MM.1S (cell line): ENCODE data around the gene ECT2.

Experiments used
- DNase-seq: peaks from one replicate; pipeline ENCODE4 v3.0.0-alpha.2; 2015
- H2AFZ ChIP-seq: fragments of 300-600 bp; sonication (generic); 2 replicates; pipeline ENCODE4 v1.6.0; 2016; ENCODE audit warnings: antibody characterized with exemption, low read length
- H3F3A ChIP-seq: fragments of 300-600 bp; sonication (generic); 2 replicates; pipeline ENCODE4 v1.6.1; 2016; ENCODE audit warnings: mild to moderate bottlenecking, antibody characterized with exemption, low read length, moderate library complexity, mixed read lengths; ENCODE audit not compliant: insufficient read depth
- H3K27ac ChIP-seq: fragments of 300-600 bp; sonication (generic); 2 replicates; pipeline ENCODE4 v1.5.1; 2016; ENCODE audit warnings: mild to moderate bottlenecking, low read length
- H3K27me3 ChIP-seq: fragments of 300-600 bp; sonication (generic); replicated peaks from 2 replicates; pipeline ENCODE4 v1.6.0; 2016; ENCODE audit warnings: low read length; ENCODE audit not compliant: insufficient read depth
- H3K36me3 ChIP-seq: fragments of 300-600 bp; sonication (generic); replicated peaks from 2 replicates; pipeline ENCODE4 v1.6.1; 2016; ENCODE audit warnings: mild to moderate bottlenecking, low read length, mixed read lengths; ENCODE audit not compliant: insufficient read depth
- H3K4me1 ChIP-seq: fragments of 300-600 bp; sonication (generic); 2 replicates; pipeline ENCODE4 v1.6.1; 2016; ENCODE audit warnings: low read length, mixed read lengths
- H3K4me2 ChIP-seq: fragments of 300-600 bp; sonication (generic); 2 replicates; pipeline ENCODE4 v1.6.0; 2016; ENCODE audit warnings: low read depth, low read length
- H3K4me3 ChIP-seq: fragments of 300-600 bp; sonication (generic); 2 replicates; pipeline ENCODE4 v1.5.1; 2016; ENCODE audit warnings: low read length, mixed read lengths
- H3K79me2 ChIP-seq: fragments of 300-600 bp; sonication (generic); 2 replicates; pipeline ENCODE4 v1.6.1; 2016; ENCODE audit warnings: mixed run types, low read length, mixed read lengths
- H3K9ac ChIP-seq: fragments of 300-600 bp; sonication (generic); 2 replicates; pipeline ENCODE4 v1.6.1; 2016; ENCODE audit warnings: low read length, mixed read lengths
- H3K9me2 ChIP-seq: fragments of 300-600 bp; sonication (generic); replicated peaks from 2 replicates; pipeline ENCODE4 v1.6.1; 2016; ENCODE audit warnings: mild to moderate bottlenecking, low read length, mixed read lengths; ENCODE audit not compliant: insufficient read depth
- H3K9me3 ChIP-seq: fragments of 300-600 bp; sonication (generic); replicated peaks from 2 replicates; pipeline ENCODE4 v1.6.1; 2016; ENCODE audit warnings: mild to moderate bottlenecking, low read length, mixed read lengths; ENCODE audit not compliant: insufficient read depth
- H4K20me1 ChIP-seq: fragments of 300-600 bp; sonication (generic); 2 replicates; pipeline ENCODE4 v1.6.1; 2016; ENCODE audit warnings: mild to moderate bottlenecking, low read length, moderate library complexity, mixed read lengths; ENCODE audit not compliant: insufficient read depth
- EZH2 ChIP-seq: fragments of 300-600 bp; sonication (generic); optimal IDR thresholded peaks from 2 replicates; pipeline ENCODE3; 2017; ENCODE audit warnings: low read depth, mild to moderate bottlenecking, antibody characterized with exemption, low read length, mixed read lengths
- EZH2phosphoT487 ChIP-seq: fragments of 300-600 bp; sonication (generic); IDR thresholded peaks from 2 replicates; pipeline ENCODE4 v1.6.1; 2018; ENCODE audit warnings: antibody characterized with exemption, low read length
- TF ChIP-seq, protein P1 (sequence below): fragments of 300-600 bp; sonication (generic); IDR thresholded peaks from 2 replicates; pipeline ENCODE4 v1.5.1; 2016; ENCODE audit warnings: antibody characterized with exemption, low read length, mixed read lengths

The ECT2 gene

DNA sequence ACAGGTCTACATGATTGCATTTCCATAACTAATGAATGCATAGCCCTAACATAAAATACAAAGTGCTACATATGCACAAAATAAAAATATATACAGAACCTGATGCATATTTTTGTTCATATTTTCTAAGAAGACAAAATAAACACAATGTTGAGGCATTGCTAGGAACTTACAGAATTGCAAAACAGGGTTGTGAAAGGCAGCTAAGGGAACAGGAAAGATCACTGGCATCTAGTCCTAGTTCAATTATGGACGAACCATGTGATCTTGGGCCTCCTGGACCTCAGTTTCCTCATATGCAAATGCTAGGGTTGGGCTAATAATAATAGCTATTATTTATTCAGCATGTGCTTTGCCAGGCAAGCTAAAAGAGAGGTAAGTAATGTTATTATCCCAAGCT, 24.1 kb upstream of the ECT2 start:
- no peak for TF ChIP-seq EZH2
- no peak for TF ChIP-seq EZH2phosphoT487
- TF ChIP-seq, protein P1, sequence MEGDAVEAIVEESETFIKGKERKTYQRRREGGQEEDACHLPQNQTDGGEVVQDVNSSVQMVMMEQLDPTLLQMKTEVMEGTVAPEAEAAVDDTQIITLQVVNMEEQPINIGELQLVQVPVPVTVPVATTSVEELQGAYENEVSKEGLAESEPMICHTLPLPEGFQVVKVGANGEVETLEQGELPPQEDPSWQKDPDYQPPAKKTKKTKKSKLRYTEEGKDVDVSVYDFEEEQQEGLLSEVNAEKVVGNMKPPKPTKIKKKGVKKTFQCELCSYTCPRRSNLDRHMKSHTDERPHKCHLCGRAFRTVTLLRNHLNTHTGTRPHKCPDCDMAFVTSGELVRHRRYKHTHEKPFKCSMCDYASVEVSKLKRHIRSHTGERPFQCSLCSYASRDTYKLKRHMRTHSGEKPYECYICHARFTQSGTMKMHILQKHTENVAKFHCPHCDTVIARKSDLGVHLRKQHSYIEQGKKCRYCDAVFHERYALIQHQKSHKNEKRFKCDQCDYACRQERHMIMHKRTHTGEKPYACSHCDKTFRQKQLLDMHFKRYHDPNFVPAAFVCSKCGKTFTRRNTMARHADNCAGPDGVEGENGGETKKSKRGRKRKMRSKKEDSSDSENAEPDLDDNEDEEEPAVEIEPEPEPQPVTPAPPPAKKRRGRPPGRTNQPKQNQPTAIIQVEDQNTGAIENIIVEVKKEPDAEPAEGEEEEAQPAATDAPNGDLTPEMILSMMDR = no peak
- H3K27ac ChIP-seq = no peak overlapping the region
- no peaks in the 10 kb centered on the region for H4K20me1 ChIP-seq

GRCh38 chr3:172735014-172735413, 15.5 kb upstream of the ECT2 start:
- H3K4me3 ChIP-seq = no peak overlapping the region
- no peak overlapping the region for H3K27ac ChIP-seq
- TF ChIP-seq, protein P1 = no peak
- no peak for TF ChIP-seq EZH2
- TF ChIP-seq EZH2phosphoT487 = no peak
- H3K9me3 ChIP-seq = no peaks in the 10 kb centered on the region
- no peaks in the 10 kb centered on the region for H4K20me1 ChIP-seq
- H3K4me2 ChIP-seq = no peak overlapping the region
- no peaks in the 10 kb centered on the region for H3K27me3 ChIP-seq
- no peaks in the 10 kb centered on the region for H3K36me3 ChIP-seq
- H3F3A ChIP-seq = no peaks in the 10 kb centered on the region
- H3K9ac ChIP-seq = no peak overlapping the region
- DNase-seq = no peak
- H2AFZ ChIP-seq = no peak overlapping the region
- no peaks in the 10 kb centered on the region for H3K4me1 ChIP-seq
- no peaks in the 10 kb centered on the region for H3K9me2 ChIP-seq
- H3K79me2 ChIP-seq = no peaks in the 10 kb centered on the region

More for the DNA sequence above, 24.1 kb upstream of the ECT2 start:
- Histone ChIP-seq H3K36me3 (no peaks in the 10 kb centered on the region), H3K9me2 (no peaks in the 10 kb centered on the region), H3K79me2 (no peaks in the 10 kb centered on the region), H3K4me2 (no peak overlapping the region), H3F3A (no peaks in the 10 kb centered on the region), H2AFZ (no peak overlapping the region), H3K9ac (no peak overlapping the region), H3K4me1 (no peaks in the 10 kb centered on the region), H3K9me3 (no peaks in the 10 kb centered on the region), H3K4me3 (no peak overlapping the region), H3K27me3 (no peaks in the 10 kb centered on the region)
- no peak for DNase-seq

DNA sequence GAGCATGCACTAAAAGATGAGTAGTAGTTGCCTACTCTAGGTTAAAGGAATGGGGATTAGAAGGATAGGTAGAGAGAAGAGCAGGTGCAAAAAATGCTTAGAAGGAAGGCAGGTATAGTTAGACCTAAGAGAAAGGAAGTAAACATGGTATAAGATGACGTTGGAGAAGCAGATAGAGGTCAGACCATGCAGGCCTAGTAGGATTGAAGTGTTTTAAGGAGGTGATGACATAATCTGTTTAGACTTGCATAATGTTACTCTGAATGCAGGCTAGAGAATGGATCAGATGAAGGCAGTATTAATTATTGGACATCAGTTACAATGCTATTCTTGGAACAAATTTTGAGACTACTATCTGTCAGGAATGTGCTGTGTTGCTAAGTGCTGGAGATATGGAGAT, 11.1 kb upstream of the ECT2 start:
- no peak overlapping the region for H3K4me2 ChIP-seq

More for the DNA sequence above, 11.1 kb upstream of the ECT2 start:
- no peak overlapping the region for H2AFZ ChIP-seq
- no peak overlapping the region for H3K27ac ChIP-seq
- no peaks in the 10 kb centered on the region for H3K9me3 ChIP-seq
- no peak for DNase-seq
- H3K4me3 ChIP-seq = no peak overlapping the region
- TF ChIP-seq, protein P1 = no peak
- TF ChIP-seq EZH2 (no peak), EZH2phosphoT487 (no peak)
- no peaks in the 10 kb centered on the region for H4K20me1 ChIP-seq
- no peaks in the 10 kb centered on the region for H3K9me2 ChIP-seq
- H3K79me2 ChIP-seq = no peaks in the 10 kb centered on the region
- no peaks in the 10 kb centered on the region; the same call in 1 of the 2 replicates for H3F3A ChIP-seq
- peaks cover 10% of the 10 kb centered on the region for H3K4me1 ChIP-seq
- H3K36me3 ChIP-seq = no peaks in the 10 kb centered on the region
- H3K27me3 ChIP-seq = no peaks in the 10 kb centered on the region
- H3K9ac ChIP-seq = no peak overlapping the region
